ENCODE results near the gene IER3.
A peak's percentile ranks its signal among the peaks of the same experiment; 100 is the strongest.

Gene IER3

GRCh38 chr6:30705620-30706019 is 38.7 kb downstream of the IER3 start:
- H3K4me3 ChIP-seq (ENCODE audit: low read depth, low read length): no peak overlapping the region
- no peak for TF ChIP-seq CTCF (conservative IDR thresholded peaks at IDR 0.05; ENCODE audit: low read depth, low read length)
- no peak for DNase-seq (ENCODE audit: low read depth)

DNA sequence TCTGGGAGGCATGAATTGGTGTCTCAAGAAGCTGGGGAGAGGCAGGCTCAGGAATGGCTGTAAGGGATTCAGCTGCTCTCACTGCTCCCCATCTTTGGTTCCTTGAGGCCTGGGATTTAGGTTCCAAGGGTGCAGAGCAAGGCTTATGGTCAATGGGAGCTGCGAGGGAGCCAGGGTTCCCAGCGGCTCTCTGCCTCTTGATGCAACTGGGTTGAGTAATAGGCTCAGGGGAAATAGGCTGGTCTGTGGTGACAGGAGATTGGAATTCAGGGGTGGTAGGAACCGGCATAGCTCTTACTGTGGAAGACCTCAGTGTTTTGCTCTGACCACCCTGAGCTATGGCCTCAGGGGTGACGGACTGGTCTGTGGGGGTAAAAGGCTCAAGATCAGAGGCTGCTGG is 40.5 kb downstream of the IER3 start:
- no peak for TF ChIP-seq CTCF (conservative IDR thresholded peaks at IDR 0.05; ENCODE audit: low read depth, low read length)
- DNase-seq (ENCODE audit: low read depth): peak; percentile 63
- no peak overlapping the region for H3K4me3 ChIP-seq (ENCODE audit: low read depth, low read length)

DNA sequence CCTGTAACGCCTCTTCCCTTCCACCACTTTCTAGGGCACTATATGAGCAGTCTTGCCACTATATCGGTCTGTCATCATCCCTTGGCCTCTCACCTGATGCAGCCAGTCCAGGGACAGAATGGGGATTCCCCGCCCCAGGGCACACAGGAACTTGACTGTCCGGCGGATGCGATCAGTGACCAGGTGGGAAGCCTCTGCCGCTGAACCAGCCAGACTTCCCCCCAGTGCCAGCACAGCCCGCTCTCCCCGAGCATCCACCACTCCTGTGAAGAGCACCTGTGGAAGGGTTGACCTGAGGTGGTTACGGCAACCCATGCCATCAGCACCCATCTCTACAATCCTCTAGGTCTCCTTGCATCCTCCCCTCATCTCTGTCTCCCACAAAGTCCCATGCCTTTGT is 41.3 kb downstream of the IER3 start:
- no peak for DNase-seq (ENCODE audit: low read depth)
- no peak for TF ChIP-seq CTCF (conservative IDR thresholded peaks at IDR 0.05; ENCODE audit: low read depth, low read length)
- H3K4me3 ChIP-seq (ENCODE audit: low read depth, low read length): no peak overlapping the region

GRCh38 chr6:30700340-30700739 is 44.0 kb downstream of the IER3 start:
- no peak for TF ChIP-seq CTCF (conservative IDR thresholded peaks at IDR 0.05; ENCODE audit: low read depth, low read length)
- no peak overlapping the region for H3K4me3 ChIP-seq (ENCODE audit: low read depth, low read length)
- no peak for DNase-seq (ENCODE audit: low read depth)

- no peak overlapping the region for H3K4me3 ChIP-seq (ENCODE audit: low read depth, low read length)
- DNase-seq (ENCODE audit: low read depth): no peak
- TF ChIP-seq CTCF (conservative IDR thresholded peaks at IDR 0.05; ENCODE audit: low read depth, low read length): no peak
These were observed 47.9 kb downstream of the IER3 start for GRCh38 chr6:30696432-30696831.
